AG09319 (cell line): ENCODE measurements around the gene PDAP1.

ENCODE experiments used
- DNase-seq: peaks from one replicate; pipeline ENCODE4 v3.0.0-alpha.2; 2010; ENCODE audit warnings: low read depth; ENCODE audit errors: extremely low read depth
- CTCF ChIP-seq: IDR thresholded peaks from 2 replicates; pipeline ENCODE4 v1.5.1; 2011; ENCODE audit warnings: low read depth, mild to moderate bottlenecking, inconsistent platforms, low read length, moderate library complexity

The PDAP1 gene

DNA sequence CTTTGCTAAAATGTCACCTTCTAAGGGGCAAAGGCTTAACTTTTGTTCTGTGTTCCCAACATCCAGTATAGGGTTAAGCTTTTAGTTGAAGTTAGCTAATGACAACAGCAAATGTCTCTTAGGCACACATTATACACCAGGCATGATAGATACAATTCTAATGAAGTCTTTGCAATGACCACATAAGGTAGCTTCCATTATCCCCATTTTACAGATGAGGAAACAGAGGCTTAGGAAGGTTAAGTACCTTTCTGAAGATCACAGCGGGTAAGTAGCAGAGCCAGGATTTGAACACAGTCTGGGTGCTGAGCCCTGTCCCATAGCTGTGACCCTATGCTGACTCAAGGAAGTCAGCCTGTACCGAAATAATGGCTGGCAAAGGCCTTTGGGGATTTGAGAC, 2.2 kb upstream of the PDAP1 start:
- no peak for TF ChIP-seq CTCF
- DNase-seq, result no peak

GRCh38 chr7:99409806-99410205, 1.4 kb upstream of the PDAP1 start:
- TF ChIP-seq CTCF, result no peak
- DNase-seq, result no peak

DNA sequence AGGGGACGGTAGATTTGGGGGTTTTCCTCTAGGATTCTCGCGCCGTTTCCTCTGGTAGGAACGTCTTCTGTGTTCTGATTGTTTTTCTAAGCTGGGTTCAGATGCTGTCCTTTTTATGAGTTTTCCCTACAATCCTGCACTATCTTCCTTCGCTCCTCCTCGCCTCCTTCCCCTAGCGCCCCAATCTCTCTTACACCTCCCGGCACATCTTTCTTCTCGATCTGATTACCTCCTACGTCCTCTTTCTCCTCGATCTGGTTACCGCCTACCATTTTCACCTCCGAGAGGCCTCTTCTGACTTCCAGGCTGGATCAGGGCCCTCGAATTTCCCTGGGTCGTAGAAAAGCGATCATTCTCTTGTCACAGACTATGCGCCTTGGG, 785 bp upstream of the PDAP1 start:
- DNase-seq, result no peak
- no peak for TF ChIP-seq CTCF

DNA sequence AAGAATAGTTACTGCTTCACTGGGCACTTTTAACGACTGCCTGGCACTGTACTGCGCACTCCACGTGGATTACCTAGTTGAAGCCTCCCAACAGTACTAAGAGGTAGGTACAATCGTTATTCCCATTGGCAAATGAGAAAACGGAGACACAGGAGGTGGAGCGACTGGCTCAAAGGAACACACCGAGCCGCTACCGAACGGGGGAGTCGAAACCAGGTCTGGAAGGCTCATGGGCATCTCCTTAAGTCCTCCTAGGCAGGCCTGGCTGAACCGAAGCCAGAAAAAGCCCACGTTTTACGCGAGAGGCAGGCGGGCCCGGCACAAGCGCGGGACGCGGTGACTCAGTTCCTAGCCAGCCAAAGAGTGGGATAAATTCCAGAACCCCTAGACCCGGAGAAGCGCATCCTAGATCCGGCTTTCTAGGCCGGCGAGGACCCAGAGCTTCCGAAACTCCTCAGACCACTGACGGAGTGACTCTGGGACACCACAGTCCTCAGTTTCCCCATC, 472 bp downstream of the PDAP1 start:
- no peak for TF ChIP-seq CTCF
- DNase-seq, result peak; percentile 40

DNA sequence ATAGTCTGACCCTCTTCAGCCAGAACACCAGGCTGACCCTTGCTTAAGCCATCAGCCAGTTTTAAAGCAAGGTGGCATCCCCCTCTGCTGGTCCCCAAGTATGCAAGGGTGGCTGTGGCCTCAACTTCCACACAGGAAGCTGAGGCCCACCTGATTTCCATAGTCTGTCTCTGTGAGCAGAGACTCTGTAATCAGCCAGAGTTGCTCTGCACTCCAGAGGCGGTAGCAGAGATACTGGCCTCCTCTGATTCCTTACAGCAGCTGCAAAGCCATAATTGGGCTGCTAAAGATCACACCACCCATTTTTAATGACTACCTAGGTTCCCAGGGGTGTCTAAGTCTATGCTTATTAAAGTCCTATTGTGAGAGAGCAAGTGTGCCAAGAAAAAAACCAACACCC, 1.8 kb downstream of the PDAP1 start:
- no peak for DNase-seq
- no peak for TF ChIP-seq CTCF

DNA sequence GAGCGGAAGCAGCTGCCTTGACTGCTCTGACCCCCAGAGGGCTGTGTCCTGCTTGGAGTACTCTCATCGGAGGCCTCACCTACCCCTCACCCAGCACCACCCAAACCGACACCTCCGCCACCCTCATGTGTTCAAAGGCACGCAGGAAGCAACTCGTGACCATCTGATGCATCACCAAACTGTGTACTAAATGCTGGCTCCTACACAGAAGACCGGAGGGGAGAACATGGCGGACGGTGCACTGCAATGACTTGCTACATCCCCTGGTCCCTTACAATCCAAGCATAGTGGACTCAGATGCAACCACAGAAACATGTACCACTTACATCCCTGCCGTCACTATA, 3.4 kb downstream of the PDAP1 start:
- no peak for DNase-seq

More for the DNA sequence above, 3.4 kb downstream of the PDAP1 start:
- TF ChIP-seq CTCF, result no peak
